Uterus (tissue), 2 donors: ENCODE data around the gene VAC14.

Experiments used
- CTCF ChIP-seq, 4 experiments: fragments of 200-600 bp in 2 of 4; fragments of 450-650 bp in 2 of 4; sonication (generic) in 2 of 4; IDR thresholded peaks; one replicate each; pipeline ENCODE4 v1.5.1; 2016 to 2019; ENCODE audit warnings: antibody characterized with exemption in 4 of 4, mild to moderate bottlenecking in 2 of 4, moderate library complexity in 1 of 4
- POLR2A ChIP-seq, 2 donors: fragments of 450-650 bp; IDR thresholded peaks; one replicate each; pipeline ENCODE4 v1.6.1; 2016; ENCODE audit warnings: antibody characterized with exemption in 2 of 2, mild to moderate bottlenecking in 1 of 2, moderate library complexity in 1 of 2

GRCh38 chr16:70723740-70724145 is 77.2 kb downstream of the VAC14 start:
- TF ChIP-seq CTCF (IDR thresholded peaks at IDR 0.05) = no peak
- TF ChIP-seq POLR2A (IDR thresholded peaks at IDR 0.05) = no peak
